IPS DF 6.9 (cell line): Measurements from ENCODE around the gene ITGAD.

Source experiments
- DNase-seq: peaks from one replicate; pipeline ENCODE4 v3.0.0-alpha.2; 2013; ENCODE audit warnings: low read depth, low spot score
- H3K27ac ChIP-seq: one replicate; pipeline ENCODE4 v1.5.1; 2013; ENCODE audit warnings: low read length, control low read depth
- H3K27me3 ChIP-seq: 2 replicates; pipeline ENCODE4 v1.6.1; 2013; ENCODE audit warnings: mild to moderate bottlenecking, low read length; ENCODE audit not compliant: control insufficient read depth, insufficient read depth
- H3K36me3 ChIP-seq: 2 replicates; pipeline ENCODE4 v1.6.1; 2013; ENCODE audit warnings: low read length; ENCODE audit not compliant: control insufficient read depth, insufficient read depth
- H3K4me1 ChIP-seq: 2 replicates; pipeline ENCODE4 v1.6.1; 2013; ENCODE audit warnings: low read length; ENCODE audit not compliant: control insufficient read depth, insufficient read depth
- H3K4me3 ChIP-seq: 2 replicates; pipeline ENCODE4 v1.5.1; 2013; ENCODE audit warnings: mild to moderate bottlenecking, low read length
- H3K9me3 ChIP-seq: 2 replicates; pipeline ENCODE4 v1.6.1; 2013; ENCODE audit warnings: low read length, inconsistent platforms; ENCODE audit not compliant: control insufficient read depth, insufficient read depth
- WGBS: extraction: QIAGEN DNeasy Blood & Tissue Kit; methylation state at CpG from one replicate; pipeline ENCODE4 v1.1.7; 2013; ENCODE audit warnings: mixed read lengths, missing lambda C conversion rate; ENCODE audit not compliant: insufficient read length, insufficient coverage; 5-methylcytosine and 5-hydroxymethylcytosine counted together

Gene ITGAD

DNA sequence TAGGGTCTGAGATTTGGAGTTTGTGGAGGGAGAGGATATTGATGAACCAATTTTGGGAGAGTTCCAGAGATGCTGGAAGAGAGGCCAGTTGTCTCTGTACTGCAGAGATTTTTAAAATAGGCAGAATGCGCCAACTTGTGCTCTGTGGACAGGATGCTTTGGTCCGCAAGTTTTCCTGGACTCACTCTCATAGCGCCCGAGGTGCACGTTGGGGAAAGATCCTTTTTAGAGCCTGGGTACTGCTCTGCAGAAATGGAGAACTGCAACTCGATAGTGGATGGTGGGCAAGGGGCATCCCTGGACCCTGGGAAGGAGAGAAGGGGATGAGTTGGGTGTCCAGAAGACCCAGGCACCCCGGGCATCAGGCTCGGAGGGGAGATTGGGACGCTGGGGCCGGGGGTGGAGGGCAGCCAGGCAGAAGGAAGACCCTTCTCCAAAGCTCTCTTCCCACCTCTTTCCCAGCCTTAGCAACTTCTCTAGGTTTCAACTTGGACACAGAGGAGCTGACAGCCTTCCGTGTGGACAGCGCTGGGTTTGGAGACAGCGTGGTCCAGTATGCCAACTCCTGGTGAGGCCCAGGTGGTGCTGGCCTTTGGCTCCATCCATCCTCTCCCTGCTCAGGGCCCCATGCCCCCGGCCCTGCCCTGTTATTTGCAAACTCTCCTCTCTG lies 37.6 kb upstream of the ITGAD start:
- H3K27me3 ChIP-seq, result no peaks in the 10 kb centered on the region

DNA sequence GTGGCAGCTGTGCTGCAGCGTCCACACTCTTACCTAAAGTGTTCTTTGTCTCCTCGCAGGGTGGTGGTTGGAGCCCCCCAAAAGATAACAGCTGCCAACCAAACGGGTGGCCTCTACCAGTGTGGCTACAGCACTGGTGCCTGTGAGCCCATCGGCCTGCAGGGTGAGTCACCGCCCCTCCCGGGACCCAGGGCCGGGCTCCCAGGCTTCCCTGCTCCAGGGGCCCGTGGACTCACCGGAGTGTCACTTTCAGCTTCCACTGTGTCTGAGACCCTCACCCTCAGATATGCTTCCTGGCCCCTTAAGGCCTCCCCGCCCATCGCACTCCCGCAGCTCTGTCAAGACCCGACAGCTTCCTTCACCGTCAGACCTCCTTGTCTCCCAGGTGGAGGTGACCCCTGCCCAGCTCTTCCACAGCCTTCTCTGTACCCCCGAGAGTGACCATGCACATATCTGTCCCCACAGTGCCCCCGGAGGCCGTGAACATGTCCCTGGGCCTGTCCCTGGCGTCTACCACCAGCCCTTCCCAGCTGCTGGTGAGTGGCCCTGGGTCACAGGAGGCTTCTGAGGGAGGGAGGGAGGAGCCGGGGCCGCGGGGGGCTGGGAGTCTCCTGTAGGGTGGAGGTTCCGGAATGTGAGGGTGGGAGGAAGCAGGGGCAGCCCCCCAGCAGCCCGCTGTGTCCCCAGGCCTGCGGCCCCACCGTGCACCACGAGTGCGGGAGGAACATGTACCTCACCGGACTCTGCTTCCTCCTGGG lies 36.4 kb upstream of the ITGAD start:
- Histone ChIP-seq H3K4me1 (no peaks in the 10 kb centered on the region), H3K27ac (no peak overlapping the region), H3K36me3 (no peaks in the 10 kb centered on the region), H3K4me3 (no peak overlapping the region), H3K27me3 (no peaks in the 10 kb centered on the region), H3K9me3 (no peaks in the 10 kb centered on the region)
- DNase-seq, result peak; percentile 4
- no CpG with 5 or more reads among the region's 28 CpGs for WGBS

More for the DNA sequence above, 37.6 kb upstream of the ITGAD start:
- no peak overlapping the region for H3K4me3 ChIP-seq
- no peaks in the 10 kb centered on the region for H3K9me3 ChIP-seq
- no peak for DNase-seq
- no peaks in the 10 kb centered on the region for H3K4me1 ChIP-seq
- H3K36me3 ChIP-seq, result no peaks in the 10 kb centered on the region
- no peak overlapping the region for H3K27ac ChIP-seq
- no CpG with 5 or more reads among the region's 14 CpGs for WGBS

DNA sequence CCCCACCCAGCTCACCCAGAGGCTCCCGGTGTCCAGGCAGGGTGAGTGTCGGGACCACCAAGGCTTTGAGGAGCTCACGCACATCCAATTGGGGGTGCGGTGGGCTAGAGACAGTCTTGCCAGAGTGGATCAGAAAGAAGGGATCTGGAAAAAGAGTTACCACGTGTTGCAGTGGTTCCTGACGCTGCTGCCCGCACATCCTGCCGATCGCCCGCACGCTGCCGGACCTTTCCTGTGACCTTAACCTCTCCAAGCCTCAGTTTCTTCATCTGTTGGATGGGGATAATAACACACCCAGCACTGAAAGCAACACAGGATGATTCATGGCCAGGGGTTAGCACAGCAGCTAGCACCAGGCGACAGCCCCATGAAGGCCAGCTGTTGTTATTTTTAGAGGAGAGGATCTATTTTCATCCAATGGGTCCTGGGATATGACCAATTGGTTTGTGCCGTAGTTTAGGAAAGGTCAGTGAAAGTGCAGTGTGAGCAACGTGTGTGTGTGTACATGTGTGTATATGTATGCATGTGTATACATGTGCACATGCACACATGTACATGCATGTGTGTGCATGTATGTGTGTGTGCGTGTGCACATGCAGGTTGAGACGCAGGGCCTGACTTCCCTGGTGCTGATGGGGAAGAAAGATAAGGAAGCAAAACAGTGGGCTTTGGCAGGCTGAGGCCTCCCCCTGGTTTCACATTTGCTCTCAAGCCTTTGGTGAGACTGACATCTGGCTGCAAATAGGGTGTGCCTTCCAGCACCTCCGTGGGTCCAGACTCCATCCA lies 35.6 kb upstream of the ITGAD start:
- Histone ChIP-seq H3K4me1 (no peaks in the 10 kb centered on the region), H3K36me3 (no peaks in the 10 kb centered on the region), H3K27me3 (no peaks in the 10 kb centered on the region), H3K27ac (no peak overlapping the region), H3K4me3 (no peak overlapping the region), H3K9me3 (no peaks in the 10 kb centered on the region)
- DNase-seq, result no peak
- WGBS, result no CpG with 5 or more reads among the region's 18 CpGs

DNA sequence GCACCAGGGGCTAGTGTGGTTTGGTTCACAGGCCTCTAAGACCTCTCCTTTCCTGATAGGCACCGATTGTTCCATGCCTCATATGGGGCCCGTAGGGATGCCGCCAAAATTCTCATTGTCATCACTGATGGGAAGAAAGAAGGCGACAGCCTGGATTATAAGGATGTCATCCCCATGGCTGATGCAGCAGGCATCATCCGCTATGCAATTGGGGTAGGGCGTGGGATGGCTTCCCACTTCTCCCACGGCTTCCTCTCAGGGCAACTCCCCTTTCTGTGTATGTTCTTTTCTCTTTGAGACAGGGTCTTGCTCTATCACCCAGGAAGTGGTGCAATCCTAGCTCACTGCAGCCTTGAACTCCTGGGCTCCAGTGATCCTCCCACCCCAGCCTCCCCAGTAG lies 32.9 kb upstream of the ITGAD start:
- no peak for DNase-seq
- no peaks in the 10 kb centered on the region for H3K27me3 ChIP-seq
- H3K4me1 ChIP-seq, result no peaks in the 10 kb centered on the region
- no peaks in the 10 kb centered on the region for H3K9me3 ChIP-seq
- no peaks in the 10 kb centered on the region for H3K36me3 ChIP-seq
- no peak overlapping the region for H3K4me3 ChIP-seq
- H3K27ac ChIP-seq, result no peak overlapping the region
- WGBS, result no CpG with 5 or more reads among the region's 7 CpGs

DNA sequence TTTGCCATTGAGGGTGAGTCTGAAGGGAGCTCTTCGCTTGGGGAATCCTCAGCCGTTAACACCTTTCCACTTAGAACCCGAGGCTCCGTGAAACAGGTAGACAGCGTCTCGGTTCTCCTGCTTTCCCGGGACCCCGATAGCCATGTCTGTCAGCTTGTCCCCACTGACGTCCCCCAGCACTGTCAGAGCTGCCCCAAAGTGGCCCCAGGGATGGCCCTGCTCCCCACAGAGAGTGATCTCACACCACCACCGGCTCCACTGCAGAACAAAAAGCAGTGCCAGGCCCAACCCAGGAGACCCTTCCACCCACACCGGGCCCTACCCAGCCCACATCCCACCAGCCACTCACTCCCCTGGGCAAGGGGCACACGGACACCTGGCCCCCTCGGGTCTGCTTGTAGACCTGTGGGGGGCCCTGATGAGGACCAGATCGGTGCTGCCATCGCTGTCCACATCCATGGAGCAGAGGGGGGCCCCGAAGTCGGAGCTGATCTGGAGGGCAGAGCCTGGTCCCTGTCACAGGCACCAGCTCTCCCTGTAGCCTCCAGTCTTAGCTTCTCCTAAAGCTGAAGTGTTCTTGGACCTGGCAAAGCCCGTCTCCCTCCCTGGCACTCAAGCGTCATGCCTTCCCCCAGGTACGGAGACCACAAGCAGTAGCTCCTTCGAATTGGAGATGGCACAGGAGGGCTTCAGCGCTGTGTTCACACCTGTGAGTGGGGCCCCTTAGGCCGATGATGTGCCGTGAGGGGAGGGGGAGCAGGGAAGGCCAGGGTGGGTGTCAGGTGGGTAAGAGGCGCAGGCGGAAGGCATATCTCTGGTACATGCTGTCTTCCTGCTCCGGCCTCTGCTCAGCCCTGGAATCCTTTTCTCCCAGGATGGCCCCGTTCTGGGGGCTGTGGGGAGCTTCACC lies 31.7 kb upstream of the ITGAD start:
- WGBS, result no CpG with 5 or more reads among the region's 28 CpGs
- no peaks in the 10 kb centered on the region for H3K36me3 ChIP-seq

DNA sequence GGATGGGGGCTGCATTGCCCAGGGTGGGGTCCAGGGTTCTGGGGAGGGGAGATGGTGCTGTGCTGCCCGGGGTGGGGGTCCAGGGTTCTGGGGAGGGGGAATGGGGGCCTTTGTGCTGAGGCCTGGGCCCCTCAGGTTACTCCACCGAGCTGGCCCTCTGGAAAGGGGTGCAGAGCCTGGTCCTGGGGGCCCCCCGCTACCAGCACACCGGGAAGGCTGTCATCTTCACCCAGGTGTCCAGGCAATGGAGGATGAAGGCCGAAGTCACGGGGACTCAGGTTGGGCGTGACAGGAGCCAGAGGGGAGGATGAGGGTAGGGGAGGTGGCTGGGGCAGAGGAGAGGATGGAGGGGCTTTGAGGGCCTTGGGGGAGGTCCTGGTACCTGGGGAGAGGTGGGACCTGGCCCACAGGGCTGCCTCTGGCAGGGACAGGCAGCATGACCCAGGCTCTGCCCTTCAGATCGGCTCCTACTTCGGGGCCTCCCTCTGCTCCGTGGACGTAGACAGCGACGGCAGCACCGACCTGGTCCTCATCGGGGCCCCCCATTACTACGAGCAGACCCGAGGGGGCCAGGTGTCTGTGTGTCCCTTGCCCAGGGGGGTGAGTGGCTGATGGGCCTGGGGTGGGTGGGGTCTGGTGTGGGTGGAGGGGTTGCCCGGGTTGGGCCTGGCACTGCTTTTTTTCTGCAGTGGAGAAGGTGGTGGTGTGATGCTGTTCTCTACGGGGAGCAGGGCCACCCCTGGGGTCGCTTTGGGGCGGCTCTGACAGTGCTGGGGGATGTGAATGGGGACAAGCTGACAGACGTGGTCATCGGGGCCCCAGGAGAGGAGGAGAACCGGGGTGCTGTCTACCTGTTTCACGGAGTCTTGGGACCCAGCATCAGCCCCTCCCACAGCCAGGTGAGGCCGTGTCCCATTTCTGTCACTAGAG lies 30.4 kb upstream of the ITGAD start:
- no peak for DNase-seq
- Histone ChIP-seq H3K27me3 (no peaks in the 10 kb centered on the region), H3K4me3 (no peak overlapping the region), H3K9me3 (no peaks in the 10 kb centered on the region), H3K4me1 (no peaks in the 10 kb centered on the region), H3K27ac (no peak overlapping the region), H3K36me3 (no peaks in the 10 kb centered on the region)
- WGBS, result no CpG with 5 or more reads among the region's 26 CpGs

More for the DNA sequence above, 31.7 kb upstream of the ITGAD start:
- H3K9me3 ChIP-seq, result no peaks in the 10 kb centered on the region
- H3K27me3 ChIP-seq, result no peaks in the 10 kb centered on the region
- no peaks in the 10 kb centered on the region for H3K4me1 ChIP-seq
- no peak overlapping the region for H3K4me3 ChIP-seq
- no peak for DNase-seq
- H3K27ac ChIP-seq, result no peak overlapping the region

DNA sequence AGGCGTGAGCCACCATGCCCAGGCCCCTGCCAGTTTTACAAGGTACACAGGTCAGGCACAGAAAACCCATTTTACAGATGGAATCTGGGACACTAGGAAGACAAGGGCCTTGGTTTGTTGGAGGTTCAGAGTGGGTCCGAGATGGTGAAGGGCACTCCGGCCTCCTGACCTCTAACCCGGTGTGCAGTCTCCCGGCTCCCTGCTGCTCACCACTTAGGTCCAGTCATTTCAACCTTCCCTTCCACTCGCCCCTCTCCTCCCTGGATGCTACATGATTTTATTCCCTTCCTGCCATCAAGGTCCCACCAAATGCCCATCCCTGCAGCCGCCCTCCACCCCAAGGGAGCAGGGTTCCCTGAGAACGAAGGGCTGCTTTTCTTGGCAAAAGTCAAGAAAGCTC lies 29.4 kb upstream of the ITGAD start:
- Histone ChIP-seq H3K27me3 (no peaks in the 10 kb centered on the region), H3K4me1 (no peaks in the 10 kb centered on the region), H3K9me3 (no peaks in the 10 kb centered on the region), H3K36me3 (no peaks in the 10 kb centered on the region), H3K4me3 (no peak overlapping the region), H3K27ac (no peak overlapping the region)
- DNase-seq, result no peak
- no CpG with 5 or more reads among the region's 8 CpGs for WGBS

DNA sequence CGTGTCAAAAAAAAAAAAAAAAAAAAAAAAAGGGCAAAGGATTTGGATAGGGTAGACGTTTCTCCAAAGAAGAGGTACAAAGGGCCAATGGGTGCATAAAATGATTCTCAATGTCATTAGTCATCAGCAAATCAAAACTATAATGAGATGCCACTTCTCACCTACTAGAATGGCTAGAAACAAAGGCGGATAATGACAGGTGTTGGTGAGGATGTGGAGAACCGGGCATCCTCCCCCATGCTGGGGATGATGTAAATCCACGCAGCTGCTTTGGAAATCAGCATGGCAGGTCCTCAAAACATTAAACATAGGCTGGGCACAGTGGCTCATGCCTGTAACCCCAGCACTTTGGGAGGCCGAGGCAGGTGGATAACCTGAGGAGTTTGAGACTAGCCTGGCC lies 28.7 kb upstream of the ITGAD start:
- no peak for DNase-seq
- Histone ChIP-seq H3K9me3 (no peaks in the 10 kb centered on the region), H3K4me1 (no peaks in the 10 kb centered on the region), H3K27me3 (no peaks in the 10 kb centered on the region), H3K4me3 (no peak overlapping the region), H3K36me3 (no peaks in the 10 kb centered on the region), H3K27ac (no peak overlapping the region)
- WGBS, result no CpG with 5 or more reads among the region's 6 CpGs

DNA sequence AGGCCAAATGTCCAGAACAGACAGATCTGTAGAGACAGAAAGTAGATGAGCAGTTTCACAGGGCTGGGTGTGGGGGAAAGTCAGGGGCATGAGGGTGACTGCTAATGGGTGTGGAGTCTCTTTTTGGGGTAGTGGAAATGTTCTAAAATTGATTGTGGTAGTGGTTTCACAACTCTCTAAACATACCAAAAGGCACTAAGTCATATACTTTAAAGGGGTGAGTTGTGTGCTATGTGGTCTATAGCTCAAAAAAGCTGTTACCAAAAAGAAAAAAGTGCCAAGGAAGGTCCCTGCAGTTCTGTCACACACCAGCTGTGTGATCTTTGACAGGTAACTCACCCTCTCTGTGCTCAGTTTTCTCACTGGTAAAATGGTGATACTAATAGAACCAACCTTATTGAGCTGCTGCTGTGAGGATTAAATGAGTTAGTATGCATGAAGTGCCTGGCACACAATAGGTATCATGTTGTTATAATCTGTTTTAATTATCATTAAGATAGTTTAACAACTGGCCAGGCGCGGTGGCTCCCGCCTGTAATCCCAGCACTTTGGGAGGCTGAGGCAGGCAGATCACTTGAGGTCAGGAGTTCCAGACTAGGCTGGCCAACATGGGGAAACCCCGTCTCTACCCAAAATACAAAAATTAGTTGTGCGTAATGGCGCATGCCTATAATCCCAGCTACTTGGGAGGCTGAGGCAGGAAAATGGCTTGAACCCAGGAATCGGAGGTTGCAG lies 27.8 kb upstream of the ITGAD start:
- DNase-seq, result no peak
- Histone ChIP-seq H3K4me1 (no peaks in the 10 kb centered on the region), H3K4me3 (no peak overlapping the region), H3K27me3 (no peaks in the 10 kb centered on the region), H3K9me3 (no peaks in the 10 kb centered on the region), H3K36me3 (no peaks in the 10 kb centered on the region), H3K27ac (no peak overlapping the region)
- no CpG with 5 or more reads among the region's 7 CpGs for WGBS
